HG02884 (cell line): ENCODE data around the gene CD19.
"Not testable (repeated sequence)": the region's sequence is repeated elsewhere in the genome, so short reads cannot be mapped to it uniquely, and the experiment has no call there.

Experiments
- ATAC-seq: cut with Tn5 transposase; IDR thresholded peaks from one replicate; pipeline ENCODE4 v1.9.1; 2021; ENCODE audit warnings: mild to moderate bottlenecking, moderate library complexity; ENCODE audit not compliant: unreplicated experiment

Gene CD19

DNA sequence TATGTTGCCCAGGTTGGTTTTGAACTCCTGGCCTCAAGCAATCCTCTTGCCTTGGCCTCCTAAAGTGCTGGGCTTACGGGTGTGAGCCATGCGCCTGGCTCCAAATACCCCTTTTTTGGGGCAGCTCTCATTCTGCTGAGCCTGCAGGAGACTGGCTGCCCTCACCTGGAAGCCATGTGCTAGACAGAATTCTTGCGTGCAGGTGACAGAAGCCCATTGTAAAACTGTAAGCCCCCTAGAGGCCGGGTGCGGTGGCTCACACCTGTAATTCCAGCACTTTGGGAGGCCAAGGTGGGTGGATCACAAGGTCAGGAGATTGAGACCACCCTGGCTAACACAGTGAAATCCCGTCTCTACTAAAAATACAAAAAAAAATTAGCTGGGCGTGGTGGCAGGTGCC lies 48.6 kb downstream of the CD19 start:
- not testable (repeated sequence) for ATAC-seq

DNA sequence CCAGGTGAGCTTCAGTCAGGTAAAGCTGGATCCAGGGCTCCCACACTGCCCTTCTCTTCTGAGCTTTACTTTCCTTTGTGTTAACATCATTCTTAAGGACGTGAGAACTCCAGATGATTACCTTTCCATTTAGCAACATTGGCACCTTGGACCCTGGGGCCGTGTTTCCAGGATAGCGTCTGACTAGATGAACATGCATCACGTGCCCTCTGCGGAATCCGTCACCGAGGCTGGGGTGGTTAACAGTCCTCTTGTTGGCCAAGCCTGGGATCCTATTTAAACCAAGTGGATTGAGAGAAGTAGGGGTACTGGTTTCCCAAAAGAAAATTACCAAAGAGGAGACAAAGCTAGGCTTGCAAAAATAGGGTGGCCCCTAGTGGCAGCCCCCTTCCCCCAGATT lies 49.2 kb downstream of the CD19 start:
- ATAC-seq: no peak

DNA sequence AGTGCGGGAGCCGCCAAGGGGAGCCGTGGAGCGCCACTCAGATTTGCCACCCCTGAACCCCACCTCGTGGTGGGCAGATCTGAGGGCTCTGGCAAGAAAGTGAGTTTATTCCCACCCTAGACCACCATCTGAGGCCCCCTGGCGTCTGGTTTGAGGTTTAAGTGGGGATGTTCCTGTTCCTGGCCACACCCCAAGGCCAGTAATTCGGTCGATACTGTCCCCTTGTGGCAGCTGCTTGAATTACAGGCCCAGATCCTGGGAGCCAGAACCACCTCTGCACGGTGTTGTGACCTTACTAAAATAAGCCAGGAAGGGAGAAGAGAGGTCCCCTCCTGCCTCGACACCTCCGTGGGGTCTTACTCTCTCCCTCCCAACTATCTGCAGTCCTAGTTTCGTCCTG lies 49.7 kb downstream of the CD19 start:
- ATAC-seq: no peak

DNA sequence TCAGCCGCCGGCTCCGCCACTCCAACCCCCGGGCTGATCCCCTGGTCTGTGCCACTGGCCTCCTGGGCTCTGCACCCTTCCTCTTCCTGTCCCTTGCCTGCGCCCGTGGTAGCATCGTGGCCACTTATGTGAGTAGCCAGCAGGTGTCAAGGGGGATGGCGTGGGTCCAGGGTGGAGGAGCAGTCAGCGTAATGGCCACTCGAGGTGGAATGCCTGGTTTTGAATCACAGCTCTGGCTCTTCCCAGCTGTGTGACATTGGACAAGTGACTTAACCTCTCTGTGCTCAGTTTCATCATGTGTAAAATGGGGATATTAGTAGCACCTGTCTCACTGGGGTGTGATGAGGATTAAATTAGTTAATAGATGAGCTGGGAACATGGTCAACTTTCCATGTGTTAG lies 50.6 kb downstream of the CD19 start:
- no peak for ATAC-seq

DNA sequence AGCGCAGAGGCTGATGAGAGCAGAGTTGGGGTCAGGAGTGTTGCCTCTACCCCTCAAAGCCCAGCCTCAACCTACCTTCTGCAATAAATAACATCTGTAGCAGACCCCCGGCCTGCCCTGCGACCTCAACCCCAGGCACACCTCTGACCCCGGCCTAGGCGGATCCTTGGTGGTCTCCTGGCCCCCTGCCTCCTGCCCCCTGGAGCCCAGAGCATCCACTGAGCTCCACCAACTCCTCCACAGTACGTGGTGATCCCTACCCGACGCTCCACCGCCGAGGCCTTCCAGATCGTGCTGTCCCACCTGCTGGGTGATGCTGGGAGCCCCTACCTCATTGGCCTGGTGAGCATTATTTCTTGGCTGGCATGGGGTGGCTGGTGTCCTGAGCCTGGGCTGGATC lies 51.2 kb downstream of the CD19 start:
- ATAC-seq: no peak

DNA sequence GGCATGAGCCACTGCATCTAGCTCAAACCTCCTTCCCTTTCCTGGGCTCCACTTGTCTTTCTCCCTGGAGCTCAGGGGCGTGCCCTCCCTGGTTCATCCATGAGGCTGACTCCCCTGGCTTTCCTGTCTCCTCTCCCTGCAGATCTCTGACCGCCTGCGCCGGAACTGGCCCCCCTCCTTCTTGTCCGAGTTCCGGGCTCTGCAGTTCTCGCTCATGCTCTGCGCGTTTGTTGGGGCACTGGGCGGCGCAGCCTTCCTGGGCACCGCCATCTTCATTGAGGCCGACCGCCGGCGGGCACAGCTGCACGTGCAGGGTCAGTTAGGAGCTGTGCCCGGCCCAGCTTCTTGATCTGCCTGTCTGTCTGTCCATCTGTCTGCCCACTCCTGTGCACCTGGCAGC lies 51.9 kb downstream of the CD19 start:
- no peak for ATAC-seq

DNA sequence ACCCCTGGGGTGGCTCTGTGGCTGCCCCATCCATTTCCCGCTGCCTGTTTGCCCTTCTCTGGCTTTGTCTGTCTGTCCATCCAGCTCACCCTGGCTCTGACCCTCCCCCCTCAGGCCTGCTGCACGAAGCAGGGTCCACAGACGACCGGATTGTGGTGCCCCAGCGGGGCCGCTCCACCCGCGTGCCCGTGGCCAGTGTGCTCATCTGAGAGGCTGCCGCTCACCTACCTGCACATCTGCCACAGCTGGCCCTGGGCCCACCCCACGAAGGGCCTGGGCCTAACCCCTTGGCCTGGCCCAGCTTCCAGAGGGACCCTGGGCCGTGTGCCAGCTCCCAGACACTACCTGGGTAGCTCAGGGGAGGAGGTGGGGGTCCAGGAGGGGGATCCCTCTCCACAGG lies 52.3 kb downstream of the CD19 start:
- no peak for ATAC-seq

DNA sequence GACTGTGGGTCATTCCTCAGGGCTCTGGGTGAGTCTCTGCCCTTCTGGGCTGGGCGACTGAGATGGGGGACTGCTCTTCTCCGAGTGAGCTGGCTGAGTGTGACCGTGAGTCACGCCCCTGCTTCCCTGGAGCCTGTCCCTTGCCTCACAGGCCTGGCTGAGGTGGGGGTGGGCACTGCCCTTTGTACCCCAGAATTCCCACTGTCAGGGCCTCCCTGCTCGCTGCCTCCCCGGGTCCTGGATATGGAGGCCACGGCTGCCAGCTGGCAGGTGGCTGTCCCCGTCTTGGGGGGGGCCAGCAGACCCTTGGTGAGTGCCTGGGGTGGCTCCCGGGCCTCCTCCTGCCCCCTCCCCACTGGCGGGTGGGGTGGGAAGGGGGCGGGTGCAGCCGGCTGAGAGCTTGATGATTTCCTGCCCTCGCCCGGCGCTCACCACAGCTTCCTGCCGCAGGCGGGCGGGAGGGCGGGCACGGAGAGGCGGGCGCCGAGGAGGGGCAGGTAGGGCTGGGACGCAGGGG lies 52.9 kb downstream of the CD19 start, which contains the start of gene LAT:
Gene LAT (plus strand): TSS at position 434 of the 517 bp plus-strand sequence. CDS start 366 bp downstream, outside the sequence.
- no peak for ATAC-seq

DNA sequence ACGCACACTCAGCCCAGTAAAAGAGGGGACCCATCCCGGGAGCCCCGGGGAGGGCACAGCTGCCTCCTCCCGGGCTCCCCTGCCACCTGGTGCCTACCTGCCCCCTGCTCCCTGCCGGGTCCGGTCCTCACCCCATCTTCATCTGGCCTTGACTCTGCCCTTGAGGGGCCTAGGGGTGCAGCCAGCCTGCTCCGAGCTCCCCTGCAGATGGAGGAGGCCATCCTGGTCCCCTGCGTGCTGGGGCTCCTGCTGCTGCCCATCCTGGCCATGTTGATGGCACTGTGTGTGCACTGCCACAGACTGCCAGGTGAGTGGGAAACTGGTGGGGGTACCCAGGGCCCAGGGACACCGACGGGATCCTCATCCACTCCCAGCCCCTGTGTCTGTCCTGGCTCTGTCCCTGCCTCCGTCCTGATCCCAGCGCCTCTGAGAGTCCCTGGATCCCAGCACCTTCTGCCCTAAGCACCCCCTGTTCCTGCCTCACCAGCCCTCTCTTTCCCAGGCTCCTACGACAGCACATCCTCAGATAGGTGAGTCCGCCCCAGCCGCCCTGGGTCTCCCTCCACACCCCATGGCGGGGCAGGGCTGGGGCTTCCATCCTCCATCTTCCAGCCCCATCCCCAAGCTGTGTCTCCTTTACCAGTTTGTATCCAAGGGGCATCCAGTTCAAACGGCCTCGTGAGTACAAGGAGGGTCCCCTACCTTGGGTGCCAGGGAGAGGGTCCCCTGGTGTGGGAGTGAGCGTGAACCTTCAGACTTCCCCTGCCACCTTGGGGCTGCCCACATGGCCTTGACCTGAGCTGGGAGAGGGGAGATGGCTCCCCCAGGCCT lies 53.7 kb downstream of the CD19 start:
- ATAC-seq: no peak

DNA sequence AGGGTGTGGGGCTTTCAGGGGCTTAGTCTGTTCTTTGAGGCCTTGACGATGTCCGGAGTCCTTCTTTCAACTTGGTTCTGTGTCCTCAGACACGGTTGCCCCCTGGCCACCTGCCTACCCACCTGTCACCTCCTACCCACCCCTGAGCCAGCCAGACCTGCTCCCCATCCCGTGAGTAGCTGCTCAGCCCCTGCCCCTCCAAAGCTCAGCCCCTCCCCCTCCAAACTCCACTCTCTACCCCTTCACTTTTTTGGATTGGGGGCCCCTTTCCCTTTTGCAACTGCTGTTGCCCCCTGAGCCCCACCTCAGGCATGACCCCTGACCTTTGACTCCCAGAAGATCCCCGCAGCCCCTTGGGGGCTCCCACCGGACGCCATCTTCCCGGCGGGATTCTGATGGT lies 54.3 kb downstream of the CD19 start:
- ATAC-seq: no peak

DNA sequence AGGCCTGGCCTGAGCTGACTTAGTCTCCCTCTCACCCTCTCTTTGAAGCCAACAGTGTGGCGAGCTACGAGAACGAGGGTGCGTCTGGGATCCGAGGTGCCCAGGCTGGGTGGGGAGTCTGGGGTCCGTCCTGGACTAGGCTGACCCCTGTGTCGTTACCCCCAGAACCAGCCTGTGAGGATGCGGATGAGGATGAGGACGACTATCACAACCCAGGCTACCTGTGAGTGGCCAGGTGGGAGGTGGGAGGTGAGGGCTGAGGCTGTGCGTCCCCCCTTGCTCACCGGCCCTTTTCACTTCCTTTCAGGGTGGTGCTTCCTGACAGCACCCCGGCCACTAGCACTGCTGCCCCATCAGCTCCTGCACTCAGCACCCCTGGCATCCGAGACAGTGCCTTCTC lies 54.7 kb downstream of the CD19 start:
- ATAC-seq: no peak

DNA sequence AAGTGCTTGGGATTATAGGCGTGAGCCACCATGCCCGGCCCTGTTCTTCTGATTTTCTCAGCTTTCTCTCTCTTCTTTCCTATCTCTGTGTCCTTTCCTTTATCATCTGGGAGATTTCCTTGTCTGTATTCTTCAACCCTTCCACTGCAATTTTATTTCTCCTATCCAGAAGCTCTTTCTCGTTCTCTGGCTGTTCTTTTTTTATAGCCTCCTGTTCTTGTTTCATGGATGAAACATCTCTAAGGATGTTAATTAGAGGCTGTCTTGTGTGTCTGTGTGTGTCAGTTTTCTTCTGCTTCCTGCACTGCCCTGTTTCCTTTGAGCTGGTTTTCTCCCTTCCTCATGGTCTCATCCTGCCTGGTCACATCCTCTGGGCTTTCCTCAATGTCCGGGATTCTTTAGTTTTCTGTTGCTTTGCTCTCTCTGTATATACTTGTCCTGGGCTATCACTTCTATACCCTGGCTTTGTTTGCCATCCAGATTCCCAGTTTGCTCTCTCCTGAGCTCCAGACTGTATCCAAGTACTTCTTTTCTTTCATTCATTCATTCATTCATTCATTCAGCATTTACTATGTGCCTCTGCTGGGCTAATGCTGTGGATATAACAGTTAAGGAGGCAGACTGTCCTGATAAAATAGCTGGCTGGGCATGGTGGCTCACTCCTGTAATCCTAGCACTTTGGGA lies 55.5 kb downstream of the CD19 start:
- ATAC-seq: no peak
